Trophoblast cell (in vitro differentiated cells and primary cell): ENCODE data around the gene PRKCH.

Source experiments
- DNase-seq, 2 donors: peaks; one replicate each; pipeline ENCODE4 v3.0.0-alpha.2; 2016
- H2AFZ ChIP-seq: 2 replicates; pipeline ENCODE4 v1.6.1; 2013; ENCODE audit warnings: low read length, moderate library complexity, mild to moderate bottlenecking; ENCODE audit not compliant: insufficient read depth, poor library complexity
- H2AK5ac ChIP-seq: 2 replicates; pipeline ENCODE4 v1.6.1; 2013; ENCODE audit warnings: mild to moderate bottlenecking, low read length
- H2BK120ac ChIP-seq: 2 replicates; pipeline ENCODE4 v1.6.1; 2013; ENCODE audit warnings: low read length, mild to moderate bottlenecking, moderate library complexity; ENCODE audit not compliant: insufficient read depth, poor library complexity
- H2BK12ac ChIP-seq: 2 replicates; pipeline ENCODE4 v1.6.1; 2013; ENCODE audit warnings: mild to moderate bottlenecking, low read length, moderate library complexity
- H2BK5ac ChIP-seq: 2 replicates; pipeline ENCODE4 v1.6.1; 2013; ENCODE audit warnings: low read length, low read depth, moderate library complexity, mild to moderate bottlenecking; ENCODE audit not compliant: poor library complexity
- H3K14ac ChIP-seq: 2 replicates; pipeline ENCODE4 v1.6.1; 2013; ENCODE audit warnings: mild to moderate bottlenecking, low read length
- H3K18ac ChIP-seq: 2 replicates; pipeline ENCODE4 v1.6.1; 2013; ENCODE audit warnings: mild to moderate bottlenecking, low read length
- H3K23ac ChIP-seq: 2 replicates; pipeline ENCODE4 v1.6.1; 2013; ENCODE audit warnings: low read length
- H3K27ac ChIP-seq: 2 replicates; pipeline ENCODE4 v1.5.1; 2013; ENCODE audit warnings: low read depth, mild to moderate bottlenecking, inconsistent platforms, low read length, moderate library complexity
- H3K27me3 ChIP-seq: 2 replicates; pipeline ENCODE4 v1.6.1; 2013; ENCODE audit warnings: inconsistent platforms, mild to moderate bottlenecking, low read length, moderate library complexity; ENCODE audit not compliant: insufficient read depth
- H3K36me3 ChIP-seq, 2 experiments: 1 replicate in 1 of 2; 2 replicates in 1 of 2; pipeline ENCODE4 v1.6.1; 2013; ENCODE audit warnings: low read length in 2 of 2, mild to moderate bottlenecking in 2 of 2, moderate library complexity in 1 of 2; ENCODE audit not compliant: insufficient read depth in 2 of 2, control insufficient read depth in 1 of 2
- H3K4ac ChIP-seq: 2 replicates; pipeline ENCODE4 v1.6.1; 2013; ENCODE audit warnings: low read depth, mild to moderate bottlenecking, low read length, moderate library complexity
- H3K4me1 ChIP-seq, 2 experiments: 1 replicate in 1 of 2; 2 replicates in 1 of 2; pipeline ENCODE4 v1.6.1; 2013; ENCODE audit warnings: low read length in 2 of 2, mild to moderate bottlenecking in 2 of 2, moderate library complexity in 1 of 2; ENCODE audit not compliant: insufficient read depth in 2 of 2, control insufficient read depth in 1 of 2
- H3K4me2 ChIP-seq: 2 replicates; pipeline ENCODE4 v1.6.1; 2013; ENCODE audit warnings: inconsistent platforms, mild to moderate bottlenecking, low read length, moderate library complexity
- H3K4me3 ChIP-seq: 2 replicates; pipeline ENCODE4 v1.5.1; 2013; ENCODE audit warnings: mild to moderate bottlenecking, low read depth, low read length, inconsistent platforms
- H3K79me1 ChIP-seq: one replicate; pipeline ENCODE4 v1.6.1; 2013; ENCODE audit warnings: low read length
- H3K79me2 ChIP-seq: 2 replicates; pipeline ENCODE4 v1.6.1; 2013; ENCODE audit warnings: low read length, mild to moderate bottlenecking; ENCODE audit not compliant: control insufficient read depth, insufficient read depth, poor library complexity
- H3K9ac ChIP-seq: 2 replicates; pipeline ENCODE4 v1.6.1; 2013; ENCODE audit warnings: mild to moderate bottlenecking, low read length
- H3K9me3 ChIP-seq: 2 replicates; pipeline ENCODE4 v1.6.1; 2013; ENCODE audit warnings: low read depth, mild to moderate bottlenecking, control low read depth, inconsistent platforms, low read length; ENCODE audit not compliant: insufficient read depth
- H4K12ac ChIP-seq: 2 replicates; pipeline ENCODE4 v1.6.1; 2013; ENCODE audit warnings: low read depth, mild to moderate bottlenecking, low read length, moderate library complexity
- H4K8ac ChIP-seq: 2 replicates; pipeline ENCODE4 v1.6.1; 2013; ENCODE audit warnings: low read depth, mild to moderate bottlenecking, low read length, moderate library complexity
- H4K91ac ChIP-seq: one replicate; pipeline ENCODE4 v1.6.1; 2013; ENCODE audit warnings: low read depth, mild to moderate bottlenecking, low read length, moderate library complexity
- WGBS: extraction: QIAGEN DNeasy Blood & Tissue Kit; methylation state at CpG from one replicate; pipeline ENCODE4 v1.1.7; 2013; ENCODE audit warnings: missing lambda C conversion rate; ENCODE audit not compliant: insufficient read length, insufficient coverage; ENCODE audit errors: extremely low coverage; 5-methylcytosine and 5-hydroxymethylcytosine counted together

Gene PRKCH

DNA sequence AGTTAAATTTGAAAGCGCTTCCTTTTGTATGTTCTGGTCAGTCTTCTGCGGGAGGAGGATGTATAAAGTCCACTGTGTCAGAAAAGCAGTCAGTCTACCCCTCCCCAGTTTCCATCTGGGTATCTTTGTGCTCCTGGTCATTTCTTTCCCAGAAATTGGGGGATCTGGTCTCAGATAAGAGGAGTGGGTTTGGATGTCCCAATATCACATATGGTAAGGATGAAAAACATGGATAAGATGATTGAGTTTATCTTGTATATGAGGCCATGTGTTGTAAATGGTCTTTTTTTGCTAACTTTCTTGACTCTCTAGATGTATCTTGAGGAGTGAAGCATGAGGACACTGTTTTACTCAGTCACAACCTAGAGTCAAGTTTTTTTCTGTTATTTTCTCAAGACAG, 187.1 kb downstream of the PRKCH start:
- Histone ChIP-seq H2AK5ac (no peak overlapping the region), H3K36me3 (peaks cover 0 to 4% of the 10 kb centered on the region in 2 experiments), H2BK12ac (no peak overlapping the region), H2BK5ac (no peak overlapping the region), H3K27ac (peak overlapping the region; percentile 20), H3K79me1 (peaks cover 35% of the 10 kb centered on the region), H4K91ac (no peak overlapping the region), H3K27me3 (no peaks in the 10 kb centered on the region), H3K14ac (no peak overlapping the region), H2AFZ (no peak overlapping the region), H3K79me2 (no peaks in the 10 kb centered on the region), H4K8ac (no peak overlapping the region), H3K4ac (no peak overlapping the region), H3K9me3 (no peaks in the 10 kb centered on the region), H4K12ac (no peak overlapping the region), H3K4me1 (peaks cover 18 to 26% of the 10 kb centered on the region in 2 experiments), H3K4me3 (no peak overlapping the region), H2BK120ac (no peak overlapping the region), H3K4me2 (no peak overlapping the region), H3K18ac (no peak overlapping the region), H3K9ac (no peak overlapping the region), H3K23ac (no peak overlapping the region)
- no CpG with 5 or more reads among the region's 2 CpGs for WGBS
- DNase-seq, result no peak

DNA sequence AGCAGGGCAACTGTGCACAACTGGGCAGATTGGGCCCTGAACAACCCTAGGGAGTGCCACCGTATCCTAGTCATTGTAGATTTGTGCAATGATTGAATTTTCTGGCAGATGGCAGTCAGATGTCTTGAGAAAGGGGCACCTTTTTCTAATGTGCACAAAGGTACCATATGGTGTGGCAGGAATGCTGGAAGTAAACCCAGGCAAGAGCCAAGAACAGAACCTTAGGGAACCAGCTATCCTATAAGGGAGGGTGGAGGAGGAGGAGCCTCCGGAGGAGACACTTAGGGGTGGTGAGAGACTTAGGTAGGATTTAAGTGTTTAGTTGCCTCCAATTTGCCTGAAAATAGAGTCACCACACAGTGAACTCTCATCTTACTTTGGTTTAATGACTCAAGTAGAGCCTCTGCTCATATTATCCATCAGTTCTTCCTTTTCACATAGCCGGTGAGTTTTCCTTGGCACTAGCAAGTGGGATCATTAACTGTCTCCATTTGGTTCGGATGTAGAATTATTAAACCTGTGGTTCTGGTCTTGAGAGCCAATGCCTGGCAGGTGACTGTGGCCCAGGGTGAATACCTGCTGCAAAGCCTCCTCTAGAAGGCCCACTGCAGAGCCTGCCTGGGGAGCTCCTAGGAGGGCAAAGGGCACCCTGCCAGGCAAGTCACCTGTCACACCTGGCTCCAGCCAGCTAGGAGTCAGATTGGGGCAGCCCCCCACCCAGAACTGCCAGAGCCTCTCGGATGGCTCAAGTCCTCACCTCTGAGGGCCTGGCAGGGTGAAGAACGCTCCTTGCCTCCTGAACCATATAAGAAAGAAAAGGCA, 189.6 kb downstream of the PRKCH start:
- Histone ChIP-seq H3K36me3 (peaks cover 0 to 4% of the 10 kb centered on the region in 2 experiments), H4K12ac (no peak overlapping the region), H2AFZ (no peak overlapping the region), H2AK5ac (peak overlapping the region; percentile 75), H3K4me3 (no peak overlapping the region), H3K4me1 (peaks cover 28 to 39% of the 10 kb centered on the region in 2 experiments), H2BK120ac (peak overlapping the region; percentile 76), H3K27me3 (no peaks in the 10 kb centered on the region), H2BK5ac (peak overlapping the region; percentile 34), H3K27ac (peak overlapping the region; percentile 55), H4K91ac (peak overlapping the region; percentile 75), H3K79me1 (peaks cover 39% of the 10 kb centered on the region), H3K9ac (no peak overlapping the region), H3K18ac (peak overlapping the region; percentile 57), H3K4ac (no peak overlapping the region), H3K79me2 (peaks cover under 1% of the 10 kb centered on the region), H3K23ac (no peak overlapping the region), H3K14ac (peak overlapping the region; percentile 78), H4K8ac (peak overlapping the region; percentile 37), H3K4me2 (no peak overlapping the region), H2BK12ac (peak overlapping the region; percentile 91), H3K9me3 (no peaks in the 10 kb centered on the region)
- no peak for DNase-seq
- no CpG with 5 or more reads among the region's 6 CpGs for WGBS

DNA sequence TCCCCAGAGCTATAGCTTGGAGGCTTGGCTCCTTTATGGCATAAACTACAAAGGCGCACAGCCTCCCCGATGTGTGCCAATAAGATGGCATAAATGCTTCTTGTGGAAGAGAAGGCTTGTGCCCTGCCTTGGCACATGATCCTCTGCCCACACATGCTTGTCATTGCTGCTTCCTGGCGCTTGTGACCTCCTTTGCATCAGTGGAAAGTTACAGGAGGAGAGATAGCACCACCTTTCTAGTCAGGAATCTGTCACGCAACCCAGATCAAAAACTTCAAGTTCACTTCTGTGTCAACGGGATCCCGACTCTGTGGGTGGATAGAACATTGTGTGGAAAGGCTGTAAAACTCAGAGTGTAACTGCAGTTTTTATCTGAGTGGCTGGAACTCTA, 190.2 kb downstream of the PRKCH start:
- H4K91ac ChIP-seq, result peak overlapping the region; percentile 75
- DNase-seq, result peak in 1 of 2 donors; percentile 26
- no peak overlapping the region for H3K4me3 ChIP-seq
- no peak overlapping the region for H2AK5ac ChIP-seq
- no peak overlapping the region for H3K23ac ChIP-seq
- no CpG with 5 or more reads among the region's 6 CpGs for WGBS
- peak overlapping the region; percentile 78 for H3K14ac ChIP-seq
- peaks cover 39% of the 10 kb centered on the region for H3K79me1 ChIP-seq
- peak overlapping the region; percentile 34 for H2BK5ac ChIP-seq
- H4K8ac ChIP-seq, result peak overlapping the region; percentile 37
- H3K4ac ChIP-seq, result peak overlapping the region; percentile 43
- H3K9ac ChIP-seq, result no peak overlapping the region
- H2BK120ac ChIP-seq, result peak overlapping the region; percentile 76
- H3K27me3 ChIP-seq, result no peaks in the 10 kb centered on the region
- H4K12ac ChIP-seq, result no peak overlapping the region
- peak overlapping the region; percentile 85 for H2BK12ac ChIP-seq
- H3K79me2 ChIP-seq, result peaks cover 2% of the 10 kb centered on the region
- peak overlapping the region; percentile 55 for H3K27ac ChIP-seq
- peaks cover 28 to 37% of the 10 kb centered on the region in 2 experiments for H3K4me1 ChIP-seq
- peak overlapping the region; percentile 57 for H3K18ac ChIP-seq
- H3K4me2 ChIP-seq, result no peak overlapping the region
- no peaks in the 10 kb centered on the region for H3K9me3 ChIP-seq
- peaks cover 0 to 4% of the 10 kb centered on the region in 2 experiments for H3K36me3 ChIP-seq
- H2AFZ ChIP-seq, result no peak overlapping the region

DNA sequence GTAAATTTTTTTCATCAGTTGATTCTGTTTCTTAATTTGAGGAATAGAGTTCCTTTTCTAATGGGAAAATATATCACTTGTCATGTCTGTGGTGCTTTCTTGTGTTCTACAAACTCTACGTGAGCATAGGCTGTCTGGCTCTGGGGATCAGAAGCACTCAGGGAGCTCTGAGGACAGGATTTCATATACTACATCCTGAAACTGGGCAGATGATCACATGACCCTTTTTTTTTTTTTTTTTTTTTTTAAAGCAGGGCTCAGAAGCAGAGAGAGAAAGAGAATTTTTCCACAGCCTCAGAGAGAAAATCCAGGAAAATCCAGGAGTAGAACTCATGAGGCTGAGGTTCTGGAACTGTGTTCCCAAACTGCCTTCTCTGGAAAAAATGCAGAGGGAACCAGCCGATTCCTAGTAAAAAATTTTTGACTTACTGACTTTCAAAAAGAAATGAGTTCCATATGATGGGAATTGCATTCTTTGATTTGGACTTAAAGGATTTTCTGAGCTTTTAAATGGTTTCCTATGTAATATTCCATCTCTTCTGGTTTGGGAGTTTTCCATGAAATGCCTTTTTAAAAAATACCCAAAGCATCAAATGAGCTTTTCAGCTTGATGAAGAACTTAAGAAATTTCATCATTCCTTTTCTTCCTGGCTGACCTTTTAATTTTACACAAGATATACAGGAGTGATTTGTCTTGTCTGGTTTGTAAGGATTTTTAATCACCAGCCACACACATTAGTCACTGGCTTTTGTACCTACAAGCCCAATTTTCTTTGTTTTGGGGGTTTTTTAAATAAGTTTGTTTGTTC, 190.9 kb downstream of the PRKCH start:
- H2BK12ac ChIP-seq, result no peak overlapping the region
- H4K91ac ChIP-seq, result peak overlapping the region; percentile 64
- no CpG with 5 or more reads among the region's 2 CpGs for WGBS
- no peaks in the 10 kb centered on the region for H3K9me3 ChIP-seq
- H4K12ac ChIP-seq, result no peak overlapping the region
- no peak overlapping the region for H3K18ac ChIP-seq
- H3K79me1 ChIP-seq, result peaks cover 37% of the 10 kb centered on the region
- H3K36me3 ChIP-seq, result peaks cover 0 to 4% of the 10 kb centered on the region in 2 experiments
- DNase-seq, result peak in 1 of 2 donors; percentile 56
- H3K27me3 ChIP-seq, result no peaks in the 10 kb centered on the region
- no peak overlapping the region for H3K4me3 ChIP-seq
- no peak overlapping the region for H2AK5ac ChIP-seq
- no peak overlapping the region for H2AFZ ChIP-seq
- peak overlapping the region; percentile 65 for H2BK120ac ChIP-seq
- H2BK5ac ChIP-seq, result peak overlapping the region; percentile 37
- peak overlapping the region; percentile 61 for H3K27ac ChIP-seq
- H3K14ac ChIP-seq, result no peak overlapping the region
- no peak overlapping the region for H3K23ac ChIP-seq
- H3K9ac ChIP-seq, result no peak overlapping the region
- peaks cover 32 to 39% of the 10 kb centered on the region in 2 experiments for H3K4me1 ChIP-seq
- peaks cover 2% of the 10 kb centered on the region for H3K79me2 ChIP-seq
- no peak overlapping the region for H3K4ac ChIP-seq
- peak overlapping the region; percentile 18 for H4K8ac ChIP-seq
- no peak overlapping the region for H3K4me2 ChIP-seq
